HG03460 (cell line): ENCODE measurements around the gene LAD1.

Experiments used
- ATAC-seq: cut with Tn5 transposase; IDR thresholded peaks from one replicate; pipeline ENCODE4 v1.9.1; 2021; ENCODE audit not compliant: unreplicated experiment

The LAD1 gene

DNA sequence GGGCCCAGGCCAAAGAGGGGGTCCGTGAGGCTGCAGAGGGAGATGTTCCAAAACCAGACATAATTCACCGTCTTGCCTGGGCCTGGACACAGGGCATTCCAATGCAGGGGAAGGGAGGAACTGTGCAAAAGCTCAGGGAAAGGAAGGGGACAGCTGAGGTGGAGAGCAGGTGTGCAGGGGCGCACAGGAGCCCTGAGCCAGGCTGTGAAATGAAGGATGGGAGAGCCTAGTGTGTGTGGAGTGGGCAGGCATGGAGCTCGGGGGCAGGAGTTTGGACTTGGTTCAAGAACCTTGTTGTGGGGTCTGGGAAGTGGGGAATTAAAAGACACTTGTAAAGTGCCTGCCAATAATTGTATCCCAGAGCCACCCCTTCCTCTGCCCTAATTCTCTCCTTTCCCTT, 20.1 kb upstream of the LAD1 start:
- ATAC-seq = no peak

DNA sequence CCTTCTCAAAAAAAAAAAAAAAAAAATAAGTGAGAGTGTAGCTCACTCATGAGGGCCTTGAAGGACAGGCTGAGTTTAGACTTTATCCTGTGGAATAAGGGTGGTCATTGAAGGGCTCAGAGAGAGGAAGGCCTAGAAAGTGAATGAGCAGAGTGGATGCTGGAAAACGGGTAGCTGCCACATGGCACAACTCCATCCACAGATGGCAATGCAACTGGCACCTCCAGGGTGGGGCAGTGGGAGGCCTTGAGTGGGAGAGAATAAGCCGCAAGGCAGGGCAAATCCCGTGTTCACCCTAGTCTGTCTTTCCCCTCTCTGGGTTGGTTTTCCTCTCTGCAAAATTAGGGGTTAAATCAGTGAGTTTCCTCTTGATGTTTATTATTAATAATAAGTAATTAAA, 19.3 kb upstream of the LAD1 start:
- no peak for ATAC-seq

DNA sequence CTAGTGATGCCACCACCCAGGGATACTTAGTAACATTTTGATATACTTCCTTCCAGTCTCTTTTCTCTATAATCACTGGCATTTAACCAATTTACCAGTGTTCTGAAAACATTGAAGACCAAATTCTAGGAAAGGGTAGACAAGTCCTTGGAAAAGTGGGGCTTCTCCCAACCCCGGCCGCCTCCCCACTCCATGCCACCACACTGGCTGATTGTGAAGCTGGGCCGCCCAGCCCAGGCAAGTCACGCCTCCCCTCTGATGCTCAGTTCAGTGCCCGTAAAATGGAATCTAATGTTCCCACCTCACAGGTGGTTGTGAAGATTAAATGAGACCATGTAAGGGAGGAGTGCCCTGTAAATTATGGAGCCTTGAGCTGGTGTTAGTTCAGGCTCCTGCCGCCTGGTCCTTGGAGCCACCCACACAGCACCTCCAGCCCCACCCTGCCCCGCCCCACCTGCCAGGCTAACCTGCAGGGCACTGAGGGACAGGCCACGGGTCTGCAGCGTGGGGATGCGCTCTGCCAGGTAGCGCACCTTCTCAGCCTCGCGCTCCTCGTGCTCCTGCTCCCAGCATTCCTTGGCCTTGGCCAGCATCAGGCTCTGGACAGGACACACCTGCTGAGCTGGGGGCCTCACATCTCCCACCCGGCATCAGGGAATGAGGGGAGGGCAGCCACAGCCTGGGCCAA, 15.1 kb upstream of the LAD1 start:
- ATAC-seq = no peak

DNA sequence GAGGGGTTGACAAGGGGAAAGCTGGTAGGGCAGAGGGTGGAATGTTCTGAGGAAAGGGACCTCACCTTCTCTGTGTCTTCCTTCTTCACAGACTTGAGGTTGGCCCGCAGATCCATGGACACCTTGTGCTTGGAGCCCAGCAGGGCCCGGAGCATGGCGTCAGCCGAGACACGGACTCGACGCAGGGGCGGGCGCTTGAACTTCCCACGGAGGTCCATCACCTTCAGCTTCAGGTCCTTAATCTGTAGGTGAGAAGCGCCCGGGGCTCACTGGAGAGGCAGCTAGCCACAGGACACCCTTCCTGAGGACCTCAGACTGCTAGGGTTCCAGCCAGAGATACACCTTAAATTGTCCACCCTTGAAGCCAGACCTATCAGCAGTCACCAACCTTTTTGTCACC, 12.2 kb upstream of the LAD1 start:
- no peak for ATAC-seq

DNA sequence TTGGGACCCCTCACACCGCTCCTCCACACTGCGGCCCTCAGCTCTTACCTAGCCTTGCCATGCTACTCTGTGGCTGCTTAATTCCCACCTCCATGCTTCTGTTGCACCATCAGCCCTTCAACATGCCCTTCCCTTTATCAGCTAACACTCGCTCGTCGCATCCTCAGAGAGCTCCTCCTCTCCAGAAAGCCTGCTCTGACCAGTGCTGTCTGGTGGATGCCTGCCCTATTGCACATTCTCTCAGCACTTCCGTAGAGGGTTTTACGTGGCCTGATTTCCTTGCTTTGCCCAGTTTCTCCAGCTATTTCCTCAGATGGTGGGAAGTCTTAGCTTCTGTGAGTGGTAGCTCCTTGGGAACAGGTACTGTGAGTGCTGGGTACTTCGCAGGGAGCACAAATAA, 10.3 kb upstream of the LAD1 start:
- no peak for ATAC-seq

DNA sequence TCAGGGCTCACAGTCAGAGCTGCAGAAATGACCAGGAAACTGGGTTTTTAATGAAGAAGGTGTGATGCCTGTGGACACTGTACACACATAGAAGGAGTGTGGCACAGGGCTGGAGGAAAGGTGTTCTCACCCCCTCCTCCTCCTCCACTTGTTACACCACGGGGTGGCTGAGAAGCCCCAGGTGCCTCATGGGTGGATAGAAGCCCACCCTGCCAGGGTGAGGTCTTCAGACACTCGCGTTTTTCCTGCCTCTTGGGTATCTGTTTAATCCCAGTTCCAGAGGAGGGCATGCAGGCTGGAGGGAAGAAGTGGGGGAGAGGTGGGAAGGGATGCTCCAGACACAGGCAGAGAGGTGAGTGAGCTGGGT, 9.7 kb upstream of the LAD1 start:
- ATAC-seq = no peak

DNA sequence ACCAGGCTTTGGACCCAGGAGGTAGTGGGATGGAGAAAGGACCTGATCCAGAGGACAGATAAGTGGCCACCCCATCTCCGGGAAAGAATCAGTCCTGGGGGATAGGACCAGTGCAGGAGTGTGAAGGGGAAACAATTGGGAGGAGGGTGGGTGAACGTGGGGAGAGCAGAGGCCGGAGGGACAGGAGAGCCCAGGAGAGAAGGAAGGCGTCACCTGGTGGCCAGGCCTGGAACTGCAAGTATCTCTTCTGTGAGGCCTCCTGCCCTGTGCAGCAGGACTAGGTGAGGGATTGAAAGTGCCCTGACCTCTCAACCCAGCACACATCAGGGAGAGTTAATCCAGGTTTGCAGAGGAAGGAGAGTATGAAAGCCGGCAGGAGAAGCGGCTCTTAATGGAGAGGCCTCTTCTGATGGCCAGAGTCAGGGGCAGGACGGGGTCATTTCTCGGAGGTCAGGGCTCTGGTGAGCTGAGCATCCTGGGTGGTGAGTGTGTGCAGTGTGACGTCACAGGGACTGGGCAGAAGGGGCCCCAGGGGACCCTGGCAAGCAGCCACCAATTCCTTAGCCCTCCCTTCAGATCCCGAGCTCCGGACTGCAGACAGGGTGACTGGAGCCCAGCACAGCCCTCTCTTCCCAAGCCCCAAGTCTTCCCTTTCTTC, 9.2 kb upstream of the LAD1 start:
- ATAC-seq = no peak

DNA sequence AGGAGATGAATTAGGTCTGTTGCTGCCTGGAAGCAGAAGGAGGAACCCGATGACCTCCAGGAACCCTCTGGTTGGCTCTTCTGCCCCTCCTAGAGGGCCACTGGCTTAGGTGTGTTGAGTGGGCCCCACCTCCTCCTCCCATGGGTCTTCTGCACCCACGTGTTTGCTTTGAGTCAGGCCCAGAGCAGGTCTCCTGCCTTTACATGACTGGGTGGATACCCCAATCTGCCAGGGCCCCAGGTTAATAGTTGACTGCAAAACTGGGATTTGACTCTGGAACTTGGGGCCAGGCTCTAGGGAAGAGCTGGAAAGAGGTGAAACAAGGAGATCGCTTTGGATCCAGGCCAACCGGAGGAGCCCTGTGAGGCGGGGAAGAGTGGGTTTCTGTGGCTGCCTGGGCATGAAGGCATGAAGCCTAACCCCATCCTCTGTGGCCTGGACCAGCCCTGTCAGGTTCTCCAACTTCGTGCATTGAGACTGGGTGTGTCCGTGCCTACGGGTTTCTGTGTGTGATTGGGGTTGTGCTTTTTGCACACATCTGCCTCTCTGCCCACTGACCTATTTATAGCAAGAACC, 7.8 kb upstream of the LAD1 start:
- no peak for ATAC-seq

DNA sequence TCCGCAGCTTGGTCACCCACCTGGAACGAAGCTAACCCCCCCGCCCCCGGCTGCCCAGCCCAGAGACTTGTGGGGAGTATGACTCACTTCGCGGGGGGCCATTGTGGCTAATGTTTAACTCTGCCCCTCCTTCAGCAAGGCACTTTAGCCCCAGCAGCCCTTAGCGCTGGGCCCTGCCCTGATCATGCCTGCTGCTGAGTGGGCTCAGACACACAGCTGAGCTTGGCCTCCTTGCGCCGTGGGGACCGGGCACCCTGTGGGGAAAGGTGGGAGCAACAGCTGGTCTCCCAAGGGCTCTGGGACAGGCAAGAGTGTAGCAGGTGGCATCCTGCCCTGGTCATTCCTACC, 6.3 kb upstream of the LAD1 start:
- ATAC-seq = no peak

DNA sequence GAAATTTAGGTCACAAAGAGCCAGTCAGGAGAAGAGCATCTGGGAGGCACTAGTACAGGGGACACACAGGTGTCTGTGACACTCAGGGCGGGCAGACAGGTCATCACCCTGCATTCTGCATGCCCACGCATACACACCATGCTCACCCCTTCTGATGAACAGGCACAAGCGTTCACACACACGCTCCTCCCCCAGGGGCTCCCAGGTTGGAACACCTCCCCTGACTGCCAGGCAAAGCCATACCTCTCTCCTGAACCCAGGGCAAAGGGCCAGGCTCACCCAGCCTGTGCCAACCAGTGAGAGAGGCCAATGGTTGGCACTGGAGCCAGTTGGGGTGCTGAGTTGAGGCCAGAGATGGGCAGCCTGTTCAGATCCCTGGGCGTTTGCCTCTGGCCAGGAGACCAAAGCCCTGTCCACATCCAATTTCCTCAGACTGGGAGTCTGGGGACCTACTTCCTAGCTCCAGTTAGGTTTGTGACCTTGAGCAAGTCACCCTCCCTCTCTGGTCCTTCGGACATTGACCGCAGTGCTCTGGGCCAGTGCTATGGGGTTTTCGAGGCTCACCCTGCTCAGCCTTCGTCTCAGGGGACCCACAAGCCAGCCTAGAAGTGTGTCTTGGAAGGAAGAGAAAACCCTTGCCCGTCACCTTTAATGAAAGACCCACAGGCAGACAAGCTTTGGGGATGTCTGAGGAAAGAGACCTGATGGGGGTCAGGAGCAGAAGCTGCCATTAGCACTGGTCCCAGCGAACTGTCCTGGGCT, 5.8 kb upstream of the LAD1 start:
- no peak for ATAC-seq

DNA sequence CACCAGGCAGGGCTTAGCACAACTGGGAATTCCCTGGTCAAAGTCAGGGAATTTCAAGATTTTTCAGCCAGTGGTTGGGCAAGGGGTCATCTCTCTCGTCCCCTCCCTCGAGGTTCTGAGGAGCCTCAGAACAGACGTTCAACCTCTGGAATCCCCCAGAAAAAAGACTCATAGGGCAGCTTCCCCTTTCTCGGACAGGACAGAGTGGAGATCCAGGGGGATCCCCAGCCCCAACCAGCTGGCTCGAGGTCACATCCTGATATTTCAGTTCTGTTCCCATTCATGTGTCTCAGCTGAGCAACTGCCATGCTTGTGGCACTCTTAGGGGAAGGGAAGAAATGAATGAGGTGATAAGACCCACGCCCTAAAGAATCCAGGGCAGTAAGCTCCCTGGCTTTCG, 4.9 kb upstream of the LAD1 start:
- ATAC-seq = no peak

DNA sequence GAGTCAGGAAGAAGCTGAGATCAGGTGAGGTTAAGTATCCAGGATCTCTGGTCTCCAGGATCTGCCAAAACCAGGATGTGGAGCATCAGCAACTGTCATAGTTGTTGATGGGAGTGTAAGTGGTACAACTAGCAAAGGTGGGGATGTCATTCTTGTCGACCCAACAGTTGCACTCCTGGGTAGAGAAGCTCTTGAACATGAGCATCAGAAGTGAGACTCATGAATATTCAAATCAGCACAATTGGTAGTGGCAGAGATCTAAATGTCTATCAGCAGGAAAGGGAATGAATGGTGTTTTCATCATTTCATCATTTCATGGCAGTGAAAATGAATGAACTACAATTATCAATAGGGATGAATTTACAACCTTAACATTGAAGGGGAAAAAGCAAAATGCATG, 4.2 kb upstream of the LAD1 start:
- ATAC-seq = no peak

DNA sequence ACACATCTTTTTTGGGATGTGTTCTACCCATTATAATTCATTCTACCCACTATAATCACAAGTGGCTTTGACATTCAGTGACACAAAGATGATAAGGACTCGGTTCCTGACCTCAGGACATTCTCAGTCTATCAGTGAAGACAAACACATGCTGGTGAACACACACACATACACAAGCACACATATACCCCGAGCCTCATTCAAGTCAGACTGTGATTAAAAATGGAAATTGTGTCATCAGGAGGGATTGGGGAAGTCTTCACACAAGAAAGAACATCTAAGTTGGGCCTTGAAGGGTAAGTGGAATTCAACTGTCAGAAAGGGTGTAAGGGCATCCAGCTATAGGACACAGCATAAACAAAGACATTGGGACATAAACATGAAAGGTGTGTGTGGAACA, 2.6 kb upstream of the LAD1 start:
- no peak for ATAC-seq

DNA sequence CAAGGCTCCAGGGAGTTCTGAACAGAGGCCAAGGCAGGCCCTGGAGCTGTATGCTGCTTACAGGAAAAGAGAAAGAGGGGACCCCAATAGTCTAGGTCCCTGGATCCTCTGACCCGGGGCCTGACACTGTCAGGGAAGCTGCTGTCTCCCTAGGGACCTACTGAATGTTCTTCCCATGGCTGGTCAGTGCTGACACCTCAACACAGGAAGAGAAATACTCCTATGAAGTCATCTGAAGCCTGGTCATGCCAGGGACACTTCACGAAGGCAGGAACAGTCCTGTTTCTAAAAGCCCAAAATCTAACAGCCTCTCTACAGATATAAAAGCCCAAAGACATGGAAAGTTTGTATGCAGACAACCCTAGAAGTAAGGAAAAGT, 1.7 kb upstream of the LAD1 start:
- ATAC-seq = no peak

DNA sequence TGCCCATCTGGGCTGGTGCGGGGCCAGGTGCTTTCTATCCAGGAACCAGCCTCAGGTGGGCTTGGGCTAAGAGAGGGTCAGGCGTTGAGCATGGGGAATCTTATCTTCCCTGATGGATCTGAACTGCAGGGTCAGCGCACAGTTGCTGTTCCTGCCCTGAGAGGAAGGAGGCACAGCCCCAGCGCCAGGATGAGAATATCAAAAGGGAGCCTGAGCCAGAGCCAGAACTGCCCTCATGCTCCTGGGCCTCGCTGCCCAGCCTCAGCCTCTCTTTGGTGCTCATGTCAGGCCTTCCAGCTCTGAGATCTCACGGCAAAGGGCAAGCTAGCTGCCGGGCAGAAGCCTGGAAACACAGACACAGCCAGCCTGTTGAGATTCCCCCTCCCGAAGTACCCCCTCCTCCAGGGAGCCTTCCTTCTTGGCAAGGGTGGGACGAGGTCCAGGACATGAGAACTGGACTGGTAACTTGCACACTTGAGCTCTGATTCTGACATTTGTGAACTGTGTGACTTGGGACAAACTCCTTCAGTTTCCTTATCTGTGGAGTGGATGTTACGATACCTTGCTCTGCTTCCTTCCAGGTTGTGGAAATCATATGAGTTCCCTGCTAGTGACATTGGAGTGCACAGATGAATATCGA, 1.2 kb upstream of the LAD1 start:
- ATAC-seq = no peak

DNA sequence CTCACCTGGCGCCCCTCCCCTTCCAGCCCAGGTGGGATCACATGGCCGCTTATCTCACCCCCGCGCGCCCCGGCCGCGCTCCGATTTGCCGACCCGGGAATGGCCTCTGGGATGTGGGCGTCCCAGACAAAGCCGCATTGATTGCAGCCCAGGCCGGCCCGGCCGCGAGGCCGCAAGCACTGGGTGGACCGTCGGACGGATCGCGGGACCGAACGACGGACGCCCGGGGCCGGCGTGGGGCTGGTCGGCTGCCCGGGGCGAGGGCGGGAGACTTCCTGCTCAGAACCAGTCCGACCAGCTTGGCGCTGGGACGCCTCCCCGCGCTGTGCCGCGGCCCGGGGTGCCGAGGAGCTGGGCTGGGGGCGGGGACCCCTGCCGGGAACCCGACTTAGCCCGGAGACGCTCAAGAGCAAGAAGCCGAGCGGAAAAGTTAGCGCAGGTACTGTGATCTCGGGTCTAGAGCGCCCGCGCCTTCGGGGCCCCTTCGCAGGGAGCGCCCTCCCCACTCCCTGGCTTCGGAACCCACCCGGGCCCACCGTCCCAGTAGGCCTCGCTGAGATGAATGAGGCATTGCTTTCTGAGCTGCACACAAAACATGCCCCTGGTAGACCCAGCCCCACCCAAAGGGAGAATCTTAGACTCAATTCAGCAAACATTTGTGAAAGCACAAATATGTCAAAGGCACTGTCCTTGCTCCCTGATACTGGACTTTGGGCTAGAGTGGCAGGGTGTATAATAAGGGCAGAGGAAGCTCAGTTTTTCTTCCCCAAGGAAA, 415 bp upstream of the LAD1 start:
- no peak for ATAC-seq

DNA sequence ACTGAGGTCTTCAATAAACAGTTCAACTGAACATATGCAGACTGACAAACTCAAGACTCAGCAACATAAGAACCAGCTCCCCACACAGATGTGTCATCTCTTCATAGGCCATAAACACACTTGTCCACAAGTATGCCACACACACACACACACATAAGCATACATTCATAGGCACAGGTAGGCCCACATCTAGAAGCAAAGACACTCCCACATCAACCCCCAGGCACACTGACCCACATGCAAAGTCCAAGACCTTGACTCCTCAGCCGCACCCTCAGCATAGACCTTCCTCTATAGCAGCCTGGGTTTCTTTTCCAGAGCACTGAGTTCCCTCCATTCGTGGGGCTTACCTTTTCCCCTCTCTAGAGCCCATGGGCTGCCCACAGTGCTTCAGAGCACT, 1.4 kb downstream of the LAD1 start:
- ATAC-seq = no peak

DNA sequence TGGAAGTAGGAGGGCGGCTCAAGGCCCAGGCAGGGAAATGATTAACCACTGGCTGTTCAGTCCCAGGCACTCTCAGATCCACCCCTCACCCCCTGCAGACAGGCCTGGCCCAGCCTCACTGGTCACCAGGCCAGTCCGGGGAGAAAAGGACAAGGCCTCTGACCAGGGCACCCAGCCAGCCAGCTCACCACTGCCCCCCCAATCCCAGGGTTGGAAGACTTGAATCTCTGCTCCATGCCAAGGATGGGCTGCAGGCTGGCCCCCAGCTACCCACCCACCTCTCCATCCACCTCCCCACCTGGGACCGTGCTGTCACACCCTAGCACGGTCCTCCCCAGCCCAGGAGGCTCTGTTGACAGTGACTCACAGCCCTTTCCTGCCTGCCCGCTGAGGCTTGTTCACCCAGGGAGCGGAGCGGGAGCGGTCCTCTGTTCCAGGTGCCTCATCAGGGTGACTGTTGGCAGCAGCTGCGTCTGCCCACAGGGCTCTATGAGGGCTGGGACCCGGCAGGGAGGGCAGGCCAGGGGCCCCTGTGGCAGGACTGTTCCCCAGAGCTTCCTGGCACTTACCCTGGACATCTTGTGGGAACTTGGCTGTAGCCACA, 2.2 kb downstream of the LAD1 start:
- ATAC-seq = no peak

DNA sequence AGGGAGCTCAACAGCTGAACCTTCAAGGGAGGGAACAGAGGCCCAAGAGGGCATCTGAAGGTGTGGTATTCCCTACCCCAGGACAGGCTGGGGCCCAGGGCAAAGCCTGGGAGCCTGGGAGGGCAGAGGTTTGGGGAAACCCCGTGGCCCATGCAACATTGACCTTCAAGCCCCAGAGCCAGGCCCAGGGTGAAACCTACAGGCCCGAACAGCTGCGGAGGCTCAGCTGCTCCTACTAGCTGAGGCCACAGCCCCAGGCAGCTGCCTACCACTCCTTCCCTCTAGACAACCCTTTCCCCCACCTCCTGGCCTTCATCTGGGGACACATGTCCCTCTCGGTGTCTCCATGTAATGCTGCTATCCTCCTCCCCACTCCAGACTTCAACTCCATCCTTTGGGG, 3.2 kb downstream of the LAD1 start:
- no peak for ATAC-seq

DNA sequence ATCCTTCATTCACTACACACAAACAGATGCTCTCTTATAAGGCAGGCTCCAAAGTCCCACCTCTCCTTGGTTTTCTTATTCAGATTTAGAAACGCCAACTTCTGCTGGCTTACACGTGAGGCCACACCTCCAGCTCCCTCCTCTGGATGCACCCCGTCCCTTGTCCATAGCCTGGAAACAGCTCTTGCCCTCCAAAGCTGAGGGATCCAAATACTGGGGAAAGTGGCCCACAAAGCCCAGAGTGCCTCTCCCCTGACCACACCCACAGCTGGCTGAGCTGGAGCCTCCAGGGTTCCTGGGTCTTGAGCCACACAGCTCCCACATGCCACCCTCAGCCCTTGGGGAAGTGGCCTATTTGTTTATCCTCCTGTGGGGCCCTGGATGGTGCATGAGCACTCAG, 4.5 kb downstream of the LAD1 start:
- ATAC-seq = no peak

DNA sequence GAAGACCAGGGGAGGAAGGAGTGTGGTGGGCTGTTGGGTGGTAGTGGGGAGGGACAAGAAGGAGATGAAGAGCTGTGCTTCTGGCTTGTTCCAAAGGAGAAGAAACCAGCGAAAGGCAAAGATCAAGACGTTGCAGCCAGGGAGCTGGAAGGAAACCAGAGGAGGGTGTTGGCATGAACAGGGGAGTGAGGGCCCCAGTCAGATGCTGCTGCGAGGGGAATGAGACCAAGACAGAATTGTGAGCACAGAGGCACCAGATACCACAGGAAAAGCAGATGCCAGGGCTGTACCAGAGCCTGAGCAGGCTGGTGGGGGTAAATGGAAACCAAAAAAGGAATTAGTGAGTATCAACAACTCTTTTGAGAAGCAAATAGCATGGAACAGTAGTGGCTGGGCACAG, 6.0 kb downstream of the LAD1 start:
- ATAC-seq = no peak
